ENCODE measurements around the gene FBXL17.

The FBXL17 gene

DNA sequence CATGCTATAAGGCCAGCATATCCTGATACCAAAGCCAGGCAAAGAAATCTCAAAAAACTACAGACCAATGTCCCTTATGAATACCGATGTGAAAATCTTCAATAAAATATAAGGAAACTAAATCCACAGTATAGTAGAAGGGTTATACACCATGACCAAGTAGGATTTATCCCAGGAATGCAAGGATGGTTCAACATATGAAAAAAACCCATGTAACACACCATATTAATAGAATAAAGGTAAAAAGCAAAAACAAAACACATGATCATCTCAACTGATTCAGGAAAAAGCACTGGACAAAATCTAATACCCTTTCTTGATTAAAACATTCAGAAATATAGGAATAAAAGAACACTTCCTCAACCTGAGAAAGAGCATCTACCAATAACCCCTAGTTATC is 6.1 kb downstream of the FBXL17 start:
- no peak for DNase-seq (ENCODE audit: low read depth in 4 of 4, low spot score in 1 of 4)

DNA sequence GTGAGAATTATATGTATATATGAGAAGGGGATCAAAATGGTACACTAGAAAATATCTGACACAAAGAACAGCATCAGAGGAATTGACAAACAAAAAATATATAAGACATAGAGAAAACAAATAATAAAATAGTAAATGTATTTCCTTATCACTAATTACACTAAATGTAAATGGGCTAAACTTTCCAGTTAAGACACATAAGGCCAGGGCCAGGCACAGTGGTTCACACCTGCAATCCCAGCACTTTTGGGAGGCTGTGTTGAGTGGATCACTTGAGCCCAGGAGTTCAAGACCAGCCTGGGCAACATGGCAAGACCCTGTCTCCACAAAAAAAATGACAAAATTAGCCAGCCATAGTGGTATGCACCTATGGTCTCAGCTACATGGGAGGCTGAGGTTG is 8.5 kb downstream of the FBXL17 start:
- DNase-seq (ENCODE audit: low read depth in 4 of 4, low spot score in 1 of 4) = no peak

DNA sequence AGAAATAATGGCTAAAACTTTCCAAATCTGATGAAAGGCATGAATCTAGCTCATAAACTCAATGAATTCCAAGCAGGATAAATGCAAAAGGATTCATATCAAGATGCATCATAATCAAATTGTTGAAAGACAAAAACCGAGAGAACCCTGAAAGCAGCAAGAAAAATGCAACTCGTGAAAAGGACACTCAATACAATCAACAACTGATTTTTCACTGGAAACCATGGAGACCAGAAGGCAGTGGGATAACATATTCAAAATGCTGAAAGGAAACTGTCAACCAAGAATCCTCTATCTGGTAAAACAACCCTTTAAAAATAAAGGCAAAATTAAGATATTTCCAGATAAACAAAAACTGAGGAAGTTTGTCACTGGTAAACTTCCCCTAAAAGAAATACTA is 9.5 kb downstream of the FBXL17 start:
- no peak for DNase-seq (ENCODE audit: low read depth in 4 of 4, low spot score in 1 of 4)

DNA sequence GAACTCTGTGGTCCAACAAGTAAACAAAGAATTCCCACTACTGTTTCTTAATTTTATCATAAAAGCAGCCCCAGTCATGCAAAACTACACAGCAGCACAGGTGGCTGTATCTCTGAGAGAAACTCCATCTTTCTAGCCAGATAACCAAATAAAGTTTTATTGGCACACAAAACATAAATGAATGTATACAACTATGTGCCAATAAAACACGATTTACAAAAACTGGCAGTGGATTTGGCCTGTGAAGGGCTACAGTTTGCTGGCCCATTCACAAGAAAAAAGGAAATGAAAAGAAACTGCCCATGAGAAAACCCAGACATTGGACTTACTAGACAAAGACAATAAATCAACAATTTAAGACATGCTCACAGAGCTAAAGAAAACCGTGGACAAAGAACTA is 10.6 kb downstream of the FBXL17 start:
- no peak for DNase-seq (ENCODE audit: low read depth in 4 of 4, low spot score in 1 of 4)

DNA sequence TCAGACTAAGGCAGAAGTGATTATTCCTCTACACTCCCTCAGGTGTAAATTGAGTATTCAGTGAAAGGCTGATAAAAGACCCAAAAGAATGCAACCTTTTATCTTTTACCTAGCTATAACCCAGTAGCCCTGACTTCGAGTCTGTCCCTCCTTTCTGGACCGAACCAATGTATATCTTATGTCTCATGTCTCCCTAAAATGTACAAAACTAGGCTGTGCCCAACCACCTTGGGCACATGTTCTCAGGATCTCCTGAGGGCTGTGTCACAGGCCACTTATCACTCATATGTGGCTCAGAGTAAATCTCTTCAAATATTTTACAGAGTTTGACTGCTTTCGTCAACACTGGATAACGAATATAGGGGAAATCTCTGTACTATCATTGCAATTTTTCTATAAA is 12.7 kb downstream of the FBXL17 start:
- DNase-seq (ENCODE audit: low read depth in 4 of 4, low spot score in 1 of 4) = no peak

DNA sequence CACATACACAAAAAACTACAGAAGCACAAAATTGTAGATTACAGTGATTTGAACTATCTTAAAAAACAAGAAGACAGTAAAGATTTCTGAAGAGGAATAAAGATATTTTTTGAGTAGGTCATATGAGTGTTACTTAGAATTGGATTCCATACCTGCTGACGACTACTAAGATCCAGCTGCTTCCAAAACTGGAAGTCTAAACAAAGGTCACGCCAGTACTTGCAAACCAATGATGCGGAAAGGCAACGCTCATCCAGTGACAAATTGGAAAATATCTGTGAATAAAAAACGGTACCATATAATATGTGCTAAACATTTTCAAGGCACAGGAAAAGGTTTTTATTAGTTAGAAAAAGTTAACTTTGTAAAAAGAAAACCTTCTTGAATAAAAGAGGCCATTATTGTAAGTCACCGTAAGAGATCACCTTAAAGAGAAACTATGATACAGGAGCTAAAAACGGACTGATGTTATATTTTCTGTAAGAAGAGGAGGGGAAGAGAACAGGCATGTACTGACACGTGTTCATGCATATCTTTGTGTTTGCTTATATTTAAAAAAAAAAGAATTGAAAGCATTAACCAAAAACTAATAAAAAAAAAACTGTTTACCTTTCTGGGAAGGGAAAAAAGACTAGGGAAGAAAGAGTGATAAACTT is 14.1 kb downstream of the FBXL17 start:
- DNase-seq (ENCODE audit: low read depth in 4 of 4, low spot score in 1 of 4) = no peak

DNA sequence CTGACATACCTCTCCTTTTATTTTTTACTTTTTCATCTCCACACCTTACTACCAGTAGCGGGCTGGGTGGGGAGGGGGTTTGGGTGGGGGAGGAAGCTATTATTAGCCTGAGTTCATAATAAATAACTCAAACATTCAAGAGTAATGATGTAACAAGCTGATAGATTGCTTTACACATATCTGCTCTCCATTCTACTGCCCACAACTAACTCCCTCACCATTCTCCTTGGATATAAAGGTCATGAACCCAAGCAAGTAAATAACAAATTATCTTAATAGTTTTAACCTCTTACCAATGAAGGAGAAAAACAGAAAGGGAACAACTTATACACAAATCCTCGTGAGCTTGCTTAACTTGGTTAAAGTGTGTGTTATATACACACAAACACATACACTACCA is 15.4 kb downstream of the FBXL17 start:
- DNase-seq (ENCODE audit: low read depth in 4 of 4, low spot score in 1 of 4) = no peak

DNA sequence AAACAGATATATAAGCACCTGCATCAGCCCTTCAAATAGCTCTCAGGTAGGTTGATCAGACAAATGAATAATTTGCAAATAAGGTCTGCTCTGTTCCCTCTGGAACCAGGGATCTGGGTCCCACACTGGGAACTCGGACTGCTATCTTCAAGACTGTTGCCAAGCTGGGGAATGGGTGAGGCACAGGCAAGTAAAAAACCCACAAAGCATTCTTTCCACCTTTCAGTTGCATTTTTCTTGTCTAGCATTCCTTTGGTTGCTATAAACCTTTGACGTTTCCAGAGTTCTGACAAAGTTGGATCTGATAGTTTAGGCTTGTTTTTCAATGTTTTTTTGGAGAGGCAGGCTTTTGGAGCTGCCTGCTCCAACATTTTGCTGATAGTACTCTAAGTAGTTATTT is 20.1 kb downstream of the FBXL17 start:
- no peak for DNase-seq (ENCODE audit: low read depth in 4 of 4, low spot score in 1 of 4)

DNA sequence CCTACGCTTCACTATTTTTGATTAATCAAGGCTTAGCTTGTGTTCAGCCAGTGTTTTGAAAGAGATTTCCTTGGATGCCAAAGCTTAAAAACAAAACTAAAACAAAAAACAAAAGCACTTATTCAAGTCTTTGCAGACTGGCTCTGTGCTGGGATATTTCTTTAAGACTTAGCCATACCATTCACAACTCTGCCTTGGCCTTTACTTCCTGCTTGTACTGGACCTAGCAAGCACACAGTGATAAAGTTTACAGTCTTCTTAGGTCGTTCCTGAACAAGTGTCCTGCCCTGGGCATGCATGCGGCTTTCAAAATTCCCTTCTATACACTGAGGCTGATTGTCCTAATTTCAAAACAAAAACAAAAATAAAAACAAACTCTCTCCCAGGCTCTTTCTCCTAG is 20.7 kb downstream of the FBXL17 start:
- DNase-seq (ENCODE audit: low read depth in 4 of 4, low spot score in 1 of 4) = no peak

DNA sequence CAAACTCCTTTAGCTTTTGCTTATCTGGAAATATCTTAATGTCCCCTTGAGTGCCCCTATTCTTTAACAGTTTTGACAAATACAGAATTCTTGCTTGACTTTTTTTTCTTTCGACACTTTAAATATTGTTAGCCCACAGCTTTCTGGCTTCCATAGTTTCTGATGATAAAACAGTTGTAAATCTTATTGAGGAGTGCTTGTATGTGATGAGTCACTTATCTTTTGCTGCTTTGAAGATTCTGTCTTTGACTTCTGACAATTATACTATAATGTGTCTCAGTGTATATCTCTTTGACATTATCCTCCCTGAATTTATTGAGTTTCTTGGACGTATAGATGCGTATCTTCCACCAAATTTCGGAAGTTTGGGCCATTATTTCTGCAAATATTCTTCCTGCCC is 21.6 kb downstream of the FBXL17 start:
- no peak for DNase-seq (ENCODE audit: low read depth in 4 of 4, low spot score in 1 of 4)

DNA sequence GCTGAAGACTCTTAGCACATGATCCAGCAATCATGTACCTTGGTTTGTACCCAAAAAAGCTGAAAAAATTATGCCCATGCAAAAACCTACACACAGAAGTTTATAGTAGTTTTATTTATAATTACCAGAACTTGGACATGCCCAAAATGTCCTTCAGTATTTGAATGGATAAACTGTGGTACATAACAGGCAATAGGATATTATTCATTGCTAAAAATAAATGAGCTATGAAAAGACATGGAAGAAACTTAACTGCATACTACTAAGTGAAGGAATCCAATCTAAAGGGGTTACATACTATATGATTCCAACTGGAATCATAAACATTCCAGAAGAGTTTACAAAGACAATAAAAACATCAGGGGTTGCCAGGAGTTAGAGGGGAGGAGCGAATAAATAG is 25.6 kb downstream of the FBXL17 start:
- no peak for DNase-seq (ENCODE audit: low read depth in 4 of 4, low spot score in 1 of 4)

DNA sequence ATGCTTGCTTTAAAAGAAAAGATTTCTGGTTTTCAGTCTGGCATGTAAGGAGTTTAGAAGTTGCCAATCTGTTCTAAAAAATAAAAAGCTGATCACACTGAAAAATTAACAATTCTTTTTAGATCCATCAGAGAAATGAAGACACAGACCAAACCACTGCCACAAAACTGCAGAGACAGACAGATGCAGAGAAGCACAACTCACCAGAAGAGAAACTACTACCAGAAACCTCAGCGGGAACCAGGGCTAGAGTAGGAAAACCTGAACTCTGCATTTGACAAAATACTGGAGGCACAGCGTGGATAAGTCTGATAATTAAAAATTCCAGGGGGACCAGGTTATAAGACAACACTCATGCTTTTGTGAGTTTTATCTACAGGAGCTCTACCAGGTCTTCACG is 28.8 kb downstream of the FBXL17 start:
- DNase-seq (ENCODE audit: low read depth in 4 of 4, low spot score in 1 of 4) = no peak

DNA sequence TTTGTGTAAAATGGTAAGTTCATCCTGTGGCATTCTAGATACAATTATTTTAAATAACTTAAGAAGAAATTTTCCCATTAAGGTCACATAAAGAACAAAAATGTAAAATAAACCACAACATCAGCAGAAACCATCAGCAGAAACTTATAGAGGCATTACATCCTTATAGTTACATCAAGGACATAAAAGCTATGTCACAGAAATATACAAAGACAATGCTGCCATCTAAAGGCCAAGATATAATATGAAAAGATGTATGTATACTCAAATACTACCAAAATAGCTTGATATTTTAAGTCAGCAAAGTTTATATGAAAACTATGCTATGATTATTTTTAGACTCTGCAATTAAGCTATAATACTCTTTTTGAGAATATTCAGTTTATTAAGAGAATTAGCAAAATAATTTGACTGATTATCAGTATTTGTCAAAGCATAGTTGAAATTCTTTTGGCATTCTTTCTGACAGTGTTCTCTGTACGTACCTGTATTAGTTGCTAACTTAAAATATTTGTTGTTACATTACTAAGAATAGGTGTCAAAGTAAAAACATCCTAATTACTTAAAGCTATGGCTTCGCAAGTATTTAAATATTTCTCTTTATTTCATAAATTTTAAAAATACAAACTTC is 36.2 kb downstream of the FBXL17 start:
- no peak for DNase-seq (ENCODE audit: low read depth in 4 of 4, low spot score in 1 of 4)

DNA sequence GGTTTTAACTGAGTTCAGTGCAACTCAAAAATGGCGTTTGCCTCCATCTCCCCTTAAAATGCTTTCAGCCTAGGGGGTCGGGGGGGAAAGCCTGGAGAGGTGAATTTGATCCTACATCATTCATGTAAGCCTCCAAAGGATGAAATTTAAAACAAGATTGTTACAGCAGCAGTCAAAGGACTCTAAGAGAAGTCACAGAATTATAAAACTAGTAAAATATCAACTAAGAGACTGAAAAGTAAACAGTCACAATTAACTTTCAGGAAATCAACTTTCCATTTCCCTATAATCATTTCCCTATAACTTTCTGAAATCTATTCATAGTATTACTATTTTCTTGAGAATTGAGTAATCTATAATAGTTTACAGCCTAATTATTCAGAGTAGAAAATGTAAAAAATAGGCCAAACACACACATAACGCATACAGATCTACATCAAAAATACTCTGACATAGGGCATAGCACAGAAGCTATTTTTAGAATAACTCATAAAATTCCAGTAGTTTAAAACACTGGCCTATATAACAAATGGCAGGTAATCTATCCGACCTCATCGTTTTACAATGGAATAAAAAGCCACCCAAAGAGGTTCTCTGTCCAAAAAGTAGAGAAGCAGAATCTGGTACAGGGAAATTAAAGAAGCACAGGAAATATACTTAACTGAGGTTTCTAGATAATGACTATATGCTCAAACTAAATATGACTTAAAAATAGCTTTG is 37.6 kb downstream of the FBXL17 start:
- DNase-seq (ENCODE audit: low read depth in 4 of 4, low spot score in 1 of 4) = no peak

DNA sequence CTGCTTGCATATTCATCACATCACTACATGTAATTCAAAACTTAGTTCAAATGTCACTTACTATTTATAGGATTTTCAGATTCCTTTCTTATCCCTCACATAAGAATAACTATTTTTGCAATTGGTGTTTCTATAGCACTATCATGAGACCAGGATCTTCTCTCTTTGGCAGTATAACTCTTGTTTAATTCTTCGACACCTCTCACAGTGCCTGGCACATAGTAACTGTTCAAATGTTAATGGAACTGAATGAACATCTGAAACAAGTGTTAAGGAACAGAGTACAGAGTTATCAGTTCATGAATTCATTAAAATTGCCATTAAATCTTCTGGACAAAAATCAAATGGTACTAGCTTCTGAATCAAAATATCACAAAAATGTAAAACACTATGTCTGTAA is 40.0 kb downstream of the FBXL17 start:
- no peak for DNase-seq (ENCODE audit: low read depth in 4 of 4, low spot score in 1 of 4)

DNA sequence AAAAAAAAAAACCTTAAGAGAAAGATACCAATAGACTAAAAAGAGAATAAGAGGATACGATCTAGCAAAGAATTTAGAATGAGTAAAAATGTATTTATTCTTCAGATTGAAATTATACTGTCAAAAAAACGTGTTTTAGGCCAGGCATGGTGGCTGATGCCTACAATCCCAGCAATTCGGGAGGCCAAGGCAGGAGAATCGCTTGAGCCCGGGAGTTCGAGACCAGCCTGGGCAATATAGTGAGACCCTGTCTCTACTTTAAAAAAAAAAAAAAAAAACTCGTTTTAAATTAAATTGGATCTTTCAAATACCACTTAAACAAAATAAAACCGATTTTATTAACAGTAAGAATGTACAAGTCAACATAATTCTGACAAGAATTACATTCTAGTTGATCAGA is 41.8 kb downstream of the FBXL17 start:
- no peak for DNase-seq (ENCODE audit: low read depth in 4 of 4, low spot score in 1 of 4)

DNA sequence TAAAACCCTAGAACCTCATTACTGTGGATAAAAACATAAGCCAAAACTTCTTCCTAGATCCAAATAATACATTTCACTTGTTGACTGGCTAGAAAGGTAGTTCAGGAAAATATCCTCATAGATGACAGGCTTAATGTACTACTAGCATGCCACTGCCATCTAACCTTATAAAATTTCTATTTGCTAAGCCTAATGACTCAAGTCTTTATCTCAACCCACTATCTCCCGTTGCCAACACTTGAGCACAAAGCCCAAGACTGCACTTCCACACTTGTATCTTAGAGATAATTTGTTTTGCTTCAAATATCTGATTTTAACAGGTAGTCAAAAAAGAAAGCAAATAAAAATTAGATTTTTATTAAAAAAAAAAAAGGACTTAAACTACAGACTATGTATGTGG is 42.7 kb downstream of the FBXL17 start:
- no peak for DNase-seq (ENCODE audit: low read depth in 4 of 4, low spot score in 1 of 4)

DNA sequence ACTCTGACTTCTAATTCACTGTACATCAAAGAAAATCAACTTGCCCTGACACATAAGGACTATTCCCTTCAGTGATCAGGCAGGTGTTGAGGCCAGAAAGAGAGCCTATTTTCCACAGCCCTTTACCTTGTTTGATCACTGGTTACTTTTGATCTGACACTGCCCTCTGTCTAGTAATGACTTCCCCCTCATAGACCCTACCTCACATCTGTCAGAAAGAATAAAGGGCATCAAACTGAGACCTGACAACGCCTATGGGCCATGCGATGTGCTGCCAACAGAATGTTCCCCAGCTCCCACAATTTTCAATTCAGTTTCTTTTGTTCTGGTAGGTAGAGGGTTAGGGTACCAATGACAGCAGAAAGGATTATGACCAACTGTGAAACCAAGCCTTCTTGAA is 47.7 kb downstream of the FBXL17 start:
- no peak for DNase-seq (ENCODE audit: low read depth in 4 of 4, low spot score in 1 of 4)

DNA sequence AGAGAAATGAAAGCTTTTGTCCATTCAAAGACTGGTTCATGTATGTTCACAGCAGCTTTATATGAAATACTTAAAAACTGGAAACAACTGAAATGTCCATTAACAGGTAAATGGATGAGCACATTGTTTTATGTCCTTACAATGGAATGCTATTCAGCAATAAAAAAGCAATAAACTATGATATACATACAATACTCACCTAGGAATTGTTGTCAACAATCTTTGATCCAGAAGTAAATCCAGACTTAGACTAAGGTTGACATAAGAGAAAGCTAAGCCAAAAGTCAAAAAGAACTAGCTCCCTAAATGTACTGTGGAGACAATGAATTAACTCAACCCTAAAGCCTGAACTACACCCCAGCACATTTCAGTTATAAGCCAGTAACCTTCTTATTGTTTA is 54.9 kb downstream of the FBXL17 start:
- no peak for DNase-seq (ENCODE audit: low read depth in 4 of 4, low spot score in 1 of 4)

DNA sequence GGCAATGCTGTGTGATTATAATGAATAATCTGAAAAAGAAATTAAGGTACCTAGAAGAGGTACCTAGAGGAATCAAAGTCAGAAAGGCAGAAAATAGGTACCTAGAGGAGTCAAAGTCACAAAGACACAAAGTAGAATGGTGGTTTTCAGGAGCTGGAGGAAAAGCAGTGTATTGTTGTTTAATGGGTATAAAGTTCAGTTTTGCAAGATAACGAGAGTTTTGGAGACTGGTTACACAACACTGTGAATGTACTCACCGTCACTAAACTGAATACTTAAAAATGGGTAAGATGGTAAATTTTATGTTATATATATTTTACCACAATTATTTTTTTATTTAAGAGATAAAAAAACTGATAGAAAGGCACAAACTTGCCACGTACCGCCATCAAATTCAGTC is 57.0 kb downstream of the FBXL17 start:
- no peak for DNase-seq (ENCODE audit: low read depth in 4 of 4, low spot score in 1 of 4)

DNA sequence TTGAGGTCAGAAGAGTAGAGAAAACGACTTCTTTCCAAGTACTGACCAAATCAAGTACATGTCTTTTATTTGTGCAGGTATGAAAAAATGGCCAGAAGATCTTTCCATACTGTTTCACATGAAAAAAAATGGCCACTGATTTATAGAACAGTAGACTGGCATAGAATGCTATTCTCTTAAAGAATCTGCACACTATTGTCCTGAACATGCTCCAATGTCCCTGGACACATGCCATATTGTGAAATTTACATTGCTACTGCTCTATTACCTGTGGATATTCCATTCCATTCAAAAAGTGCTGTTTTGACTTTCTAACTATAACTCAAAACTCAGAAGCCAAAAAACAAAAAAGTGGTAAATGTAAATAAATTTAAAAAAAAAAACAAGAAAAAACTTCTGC is 60.6 kb downstream of the FBXL17 start:
- DNase-seq (ENCODE audit: low read depth in 4 of 4, low spot score in 1 of 4) = no peak

DNA sequence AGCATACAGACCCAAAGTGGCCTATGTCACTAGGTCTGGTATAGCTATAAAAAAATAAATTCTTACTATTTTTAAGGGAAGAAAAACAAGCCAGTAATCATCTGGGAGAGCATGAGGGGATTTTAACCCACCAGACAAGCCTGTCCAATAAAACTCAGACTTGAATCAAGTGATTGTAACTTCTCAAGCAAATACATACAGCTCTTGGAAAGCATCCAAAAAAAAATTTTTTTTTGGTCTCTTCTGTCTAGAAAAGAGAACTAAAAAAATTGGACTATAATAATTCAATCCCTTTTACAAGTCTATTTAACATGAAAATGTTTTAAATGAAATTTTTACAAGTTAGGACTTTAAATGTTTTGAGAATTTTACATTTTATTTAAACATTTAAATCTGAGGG is 61.7 kb downstream of the FBXL17 start:
- no peak for DNase-seq (ENCODE audit: low read depth in 4 of 4, low spot score in 1 of 4)

DNA sequence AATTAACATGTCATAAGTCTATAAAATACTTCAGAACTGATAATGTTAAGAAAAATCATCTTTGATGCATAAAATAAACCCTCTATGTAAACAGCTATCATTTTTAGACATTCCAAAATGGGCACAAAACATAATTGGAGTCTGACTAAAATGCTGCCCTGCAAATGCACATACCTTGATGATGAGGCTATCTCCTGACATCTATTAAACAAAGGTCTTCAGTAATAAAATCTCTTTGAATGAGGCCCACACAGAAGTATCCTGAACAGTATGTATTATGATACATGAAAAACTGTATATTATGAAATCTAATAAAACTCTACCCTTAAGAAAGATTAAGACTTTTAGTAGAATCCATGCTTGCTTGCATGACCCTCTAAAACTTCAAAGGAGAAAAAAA is 66.1 kb downstream of the FBXL17 start:
- DNase-seq (ENCODE audit: low read depth in 4 of 4, low spot score in 1 of 4) = no peak

Data from stimulated activated CD4-positive, alpha-beta T cell treated with anti-CD3 and anti-CD28 coated beads, Interleukin-1b, Interleukin-23, amount 100 ng/mL, for 24 hours (primary cell).